GM20431 (cell line): ENCODE results near the gene AP1B1.
"Not testable (repeated sequence)": the region's sequence is repeated elsewhere in the genome, so short reads cannot be mapped to it uniquely, and the experiment has no call there.

Source experiments
- in situ Hi-C: fragments of 300-500 bp; cut with MseI, MboI; formaldehyde crosslinking; loops from one replicate; pipeline ENCODE4 v1.15.0; 2020; ENCODE audit warnings: low sequenced_read_pairs; ENCODE audit not compliant: unreplicated experiment

Gene AP1B1

DNA sequence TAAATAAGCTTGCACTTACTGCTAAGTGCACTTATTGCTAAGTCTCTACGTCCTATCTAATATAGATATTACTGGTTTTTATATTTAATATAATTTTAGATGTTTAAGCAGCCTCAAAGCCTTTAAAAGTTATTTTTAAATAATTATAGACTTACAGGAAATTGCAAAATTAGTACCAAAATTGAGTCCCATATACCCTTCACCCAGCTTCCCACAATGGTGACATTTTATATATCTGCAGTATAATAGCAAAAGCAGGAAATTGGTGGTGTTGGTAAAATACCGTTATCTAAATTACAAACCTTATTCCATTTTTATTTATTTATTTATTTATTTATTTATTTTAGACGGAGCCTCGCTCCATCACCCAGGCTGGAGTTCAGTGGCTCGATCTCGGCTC is 1.9 kb upstream of the AP1B1 start:
- in situ Hi-C loops: loop anchor here (10.0 kb wide), 1 partner anchor 135 kb away; no protein-coding TSS in a partner anchor

DNA sequence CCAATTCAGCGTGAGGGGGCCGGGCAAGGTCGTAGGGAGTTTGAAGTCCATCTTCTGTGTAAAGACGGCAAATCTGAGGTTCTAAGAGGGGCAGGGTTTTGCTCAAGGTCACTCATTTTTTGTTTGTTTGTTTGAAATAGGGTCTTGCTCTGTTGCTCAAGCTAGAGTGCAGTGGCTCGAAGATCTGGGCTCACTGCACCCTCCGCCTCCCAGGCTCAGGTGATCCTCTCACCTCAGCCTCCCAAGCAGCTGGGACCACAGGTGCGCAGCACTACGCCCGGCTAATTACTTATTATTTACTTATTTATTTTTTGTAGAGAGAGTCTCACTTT is 355 bp upstream of the AP1B1 start:
- in situ Hi-C loops: no loop called here

DNA sequence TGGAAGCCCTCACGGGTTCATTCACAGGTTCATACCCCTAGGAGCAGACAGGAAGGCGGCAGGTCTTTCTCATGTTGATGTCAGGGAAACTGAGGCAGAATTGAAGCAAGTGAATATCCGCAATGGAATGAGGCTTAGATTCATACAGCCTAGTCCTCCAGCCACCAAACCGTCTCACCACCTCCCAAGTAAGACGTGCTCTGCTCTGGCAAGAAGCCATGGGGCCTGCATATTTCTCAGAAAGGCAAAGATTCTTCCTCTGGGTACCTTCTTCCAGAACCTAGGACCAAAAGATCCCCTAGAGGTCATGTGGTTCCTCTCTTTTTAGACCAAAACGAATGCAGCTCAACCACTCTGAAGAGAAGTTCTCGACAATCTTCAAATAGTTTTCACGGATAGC is 1.7 kb downstream of the AP1B1 start:
- in situ Hi-C loops: no loop called here

DNA sequence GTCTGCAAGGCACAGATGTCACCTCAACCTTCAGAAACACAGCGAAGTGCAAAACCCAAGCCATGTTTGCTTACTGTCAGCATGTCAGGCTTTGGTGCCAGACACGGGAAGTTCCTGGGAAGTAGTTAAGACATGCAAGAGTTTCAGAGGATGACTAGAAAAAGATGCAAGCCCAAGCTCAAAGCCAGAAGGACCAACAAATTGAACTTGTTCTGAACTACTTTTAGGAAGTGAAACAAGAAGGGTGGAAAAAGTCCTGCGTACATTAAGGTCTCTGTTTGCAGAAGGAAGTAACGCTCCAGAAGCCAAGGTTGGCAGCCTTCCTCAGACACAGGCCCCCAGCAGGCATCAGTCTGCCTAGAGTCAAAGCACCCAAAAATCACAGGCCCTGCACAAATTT is 2.6 kb downstream of the AP1B1 start:
- in situ Hi-C loops: no loop called here

- in situ Hi-C loops: no loop called here
These were observed 3.1 kb downstream of the AP1B1 start for GRCh38 chr22:29385151-29385704.

- in situ Hi-C loops: no loop called here
These were observed 4.6 kb downstream of the AP1B1 start for GRCh38 chr22:29383740-29384139.

DNA sequence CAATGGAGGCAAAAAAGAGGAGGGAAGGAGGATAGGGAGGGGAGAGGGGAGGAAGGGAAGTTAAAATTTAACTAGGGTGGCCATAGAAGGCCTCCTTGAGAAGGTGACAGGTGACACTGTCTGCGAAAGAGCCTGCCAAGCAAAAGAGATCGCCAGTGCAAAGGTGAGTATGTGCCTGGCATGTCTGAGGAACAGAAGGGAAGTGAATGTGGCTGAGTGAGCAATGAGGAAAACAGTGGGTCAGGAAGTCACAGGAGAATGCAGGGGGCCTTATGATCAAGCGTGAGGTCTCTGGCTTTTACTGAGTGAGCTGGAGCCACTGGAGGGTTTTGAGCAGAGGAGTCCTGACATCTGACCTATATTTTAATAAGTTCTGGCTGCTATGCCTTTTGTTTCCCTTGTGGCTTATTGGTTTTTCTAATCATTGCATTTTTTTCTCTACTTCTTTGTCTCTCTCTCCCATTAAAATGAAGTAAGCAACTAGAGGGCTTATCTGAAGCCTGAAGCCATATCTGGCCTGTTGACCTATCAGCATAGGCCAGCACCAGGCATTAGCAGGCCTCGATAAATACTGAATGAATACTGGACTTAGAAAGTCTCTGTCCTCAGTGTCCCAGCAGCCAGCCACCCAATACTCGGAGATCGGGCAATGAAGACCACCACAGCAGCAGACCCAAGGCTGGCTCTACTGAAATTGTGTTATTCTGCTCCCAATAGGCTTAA is 5.6 kb downstream of the AP1B1 start:
- in situ Hi-C loops: no loop called here

DNA sequence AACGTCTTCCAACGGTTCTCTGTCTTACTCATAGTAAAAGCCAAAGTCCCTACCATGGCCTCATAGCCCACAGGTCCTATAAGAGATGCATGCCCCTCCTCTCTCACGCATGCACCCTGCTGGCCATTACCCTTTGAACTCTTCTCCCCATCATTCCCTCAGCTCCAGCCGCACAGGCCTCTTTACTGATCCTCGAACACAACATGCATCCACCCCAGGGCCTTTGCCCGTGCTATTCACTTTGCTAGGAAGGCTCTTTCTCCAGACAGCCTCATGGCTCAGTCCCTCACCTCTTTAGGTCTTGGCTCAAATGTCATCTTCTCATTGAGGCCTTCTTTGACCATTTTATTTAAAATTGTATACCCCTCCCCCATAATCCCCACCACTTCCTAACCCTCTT is 7.5 kb downstream of the AP1B1 start:
- in situ Hi-C loops: no loop called here

DNA sequence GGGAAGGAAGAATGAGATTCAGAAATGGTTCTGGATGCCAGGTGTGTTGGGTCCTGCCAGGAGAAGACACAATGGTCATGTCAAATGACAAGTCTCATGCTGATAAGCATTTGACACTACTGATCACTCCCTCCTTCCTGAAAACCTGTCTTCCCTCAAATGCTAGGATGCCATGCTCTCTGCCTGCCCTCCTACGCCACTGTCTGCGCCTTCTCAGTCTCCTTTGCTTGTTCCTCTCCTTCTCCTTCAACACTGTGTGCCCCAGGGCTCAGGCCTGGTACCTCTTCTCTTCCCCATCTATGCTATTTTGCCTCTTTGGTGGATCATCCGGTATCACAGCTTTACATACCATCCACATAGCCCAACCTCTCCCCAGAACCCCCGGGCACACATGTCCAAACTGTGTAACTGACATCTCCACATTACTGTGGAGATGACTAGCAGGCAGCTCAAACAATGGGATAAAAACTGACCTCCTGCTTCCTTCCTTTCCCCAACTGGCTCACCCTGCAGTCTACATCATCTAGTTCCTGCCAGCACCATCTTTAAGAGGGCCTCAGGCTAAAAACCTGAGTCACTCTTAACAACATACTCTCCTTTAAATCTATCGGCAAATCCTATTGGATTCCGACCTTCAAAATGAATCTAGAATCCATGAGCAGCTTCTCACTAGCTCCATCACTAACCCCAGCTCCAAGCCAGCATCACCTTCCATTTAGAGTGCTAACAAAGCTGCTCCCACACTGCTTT is 8.2 kb downstream of the AP1B1 start:
- in situ Hi-C loops: no loop called here

- in situ Hi-C loops: no loop called here
These were observed 9.1 kb downstream of the AP1B1 start for GRCh38 chr22:29379258-29379657.

GRCh38 chr22:29377979-29378378 is 10.4 kb downstream of the AP1B1 start:
- in situ Hi-C loops: no loop called here

- in situ Hi-C loops: not testable (repeated sequence)
These were observed 11.7 kb downstream of the AP1B1 start for GRCh38 chr22:29376705-29377104.

GRCh38 chr22:29375398-29376076 is 12.8 kb downstream of the AP1B1 start:
- in situ Hi-C loops: no loop called here

DNA sequence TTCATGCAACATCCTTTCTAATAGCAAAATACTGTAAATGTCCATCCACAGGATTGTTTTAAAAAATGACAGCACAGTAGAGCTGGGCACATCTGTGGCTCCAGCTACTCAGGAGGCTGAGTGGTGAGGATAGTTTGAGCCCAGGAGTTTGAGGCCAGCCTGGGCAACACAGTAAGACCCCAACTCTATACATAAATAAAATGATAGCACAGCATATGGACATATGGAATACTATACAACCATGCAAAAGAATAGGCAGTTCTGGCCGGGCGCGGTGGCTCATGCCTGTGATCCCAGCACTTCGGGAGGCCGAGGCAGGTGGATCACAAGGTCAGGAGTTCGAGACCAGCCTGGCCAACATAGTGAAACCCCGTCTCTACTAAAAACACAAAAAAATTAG is 13.6 kb downstream of the AP1B1 start:
- in situ Hi-C loops: not testable (repeated sequence)

GRCh38 chr22:29374401-29374800 is 14.0 kb downstream of the AP1B1 start:
- in situ Hi-C loops: no loop called here

- in situ Hi-C loops: no loop called here
These were observed 17.8 kb downstream of the AP1B1 start for GRCh38 chr22:29370537-29370936.

DNA sequence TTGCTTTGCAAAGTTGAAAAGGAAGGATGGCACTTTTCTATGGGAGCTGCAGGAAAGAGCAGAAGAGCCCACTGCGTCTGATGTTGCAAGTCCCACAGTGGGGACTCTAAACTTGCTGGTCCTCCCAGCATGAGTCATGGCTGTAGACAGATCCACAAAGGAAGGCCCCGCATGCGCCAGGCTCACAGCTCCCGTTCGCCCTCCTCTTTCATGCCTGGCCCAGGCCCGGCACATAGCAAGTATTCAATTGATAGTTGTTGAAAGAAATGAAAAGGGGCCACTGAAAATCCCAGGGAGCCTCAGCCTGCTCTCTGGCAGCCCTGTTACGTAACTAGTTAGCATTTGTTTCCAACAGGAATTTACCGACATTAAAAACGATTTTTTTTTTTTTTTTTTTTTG is 18.9 kb downstream of the AP1B1 start:
- in situ Hi-C loops: no loop called here

- in situ Hi-C loops: no loop called here
These were observed 28.9 kb downstream of the AP1B1 start for GRCh38 chr22:29359469-29359868.

DNA sequence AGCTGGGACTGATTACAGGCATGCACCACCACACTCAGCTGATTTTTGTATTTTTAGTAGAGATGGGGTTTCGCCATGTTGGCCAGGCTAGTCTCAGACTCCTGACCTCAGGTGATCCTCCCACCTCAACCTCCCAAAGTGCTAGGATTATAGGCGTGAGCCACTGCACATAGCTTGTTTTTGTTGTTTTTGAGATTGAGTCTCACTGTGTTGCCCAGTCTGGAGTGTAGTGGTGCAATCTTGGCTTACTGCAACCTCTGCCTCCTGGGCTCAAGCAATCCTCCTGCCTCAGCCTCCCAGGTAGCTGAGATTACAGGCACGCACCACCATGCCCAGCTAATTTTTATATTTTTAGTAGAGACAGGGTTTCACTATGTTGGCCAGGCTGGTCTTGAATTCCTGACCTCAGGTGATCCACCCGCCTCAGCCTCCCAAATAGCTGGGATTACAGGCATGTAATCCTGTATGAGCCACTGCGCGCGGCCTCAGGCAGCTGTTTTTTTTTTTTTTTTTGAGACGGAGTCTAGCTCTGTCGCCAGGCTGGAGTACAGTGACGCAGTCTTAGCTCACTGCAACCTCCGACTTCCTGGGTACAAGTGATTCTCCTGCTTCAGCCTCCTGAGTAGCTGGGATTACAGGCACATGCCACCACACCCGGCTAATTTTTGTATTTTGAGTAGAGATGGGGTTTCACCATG is 31.0 kb downstream of the AP1B1 start:
- in situ Hi-C loops: not testable (repeated sequence)

DNA sequence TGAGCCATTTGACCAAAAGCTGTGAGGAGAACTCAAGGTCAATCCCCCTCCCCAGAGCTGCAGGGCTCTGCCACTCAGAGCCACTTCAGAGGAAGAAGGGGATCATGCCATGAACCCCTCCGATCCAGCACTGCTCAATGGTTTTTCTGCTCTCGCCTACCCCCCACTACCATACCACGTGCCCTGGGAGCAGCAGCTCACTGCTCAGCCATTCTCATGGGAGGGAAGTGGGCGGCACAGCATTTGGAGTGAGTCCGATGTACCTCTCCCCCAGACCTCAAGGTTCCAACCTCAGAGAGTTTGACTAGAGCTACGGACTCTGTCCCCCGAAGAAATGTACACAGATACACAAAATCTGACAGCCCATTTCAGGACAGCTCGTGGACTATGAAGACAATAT is 34.5 kb downstream of the AP1B1 start:
- in situ Hi-C loops: no loop called here
